CD4-positive, alpha-beta T cell treated with Interleukin-10 for 1 hour (primary cell): ENCODE results near the gene PTGS1.
"Not testable (repeated sequence)": the region's sequence is repeated elsewhere in the genome, so short reads cannot be mapped to it uniquely, and the experiment has no call there.

Experiments
- DNase-seq: peaks from one replicate; pipeline ENCODE4 v3.0.0-alpha.2; 2020

Gene PTGS1

GRCh38 chr9:122347348-122348287, 23.2 kb upstream of the PTGS1 start:
- no peak for DNase-seq

- DNase-seq, result no peak
These were observed 22.5 kb upstream of the PTGS1 start for GRCh38 chr9:122348288-122348777.

- DNase-seq, result no peak
These were observed 22.0 kb upstream of the PTGS1 start for GRCh38 chr9:122348791-122349190.

GRCh38 chr9:122349201-122349600, 21.6 kb upstream of the PTGS1 start:
- no peak for DNase-seq

GRCh38 chr9:122350577-122351355, 20.1 kb upstream of the PTGS1 start:
- DNase-seq, result peak; percentile 74

GRCh38 chr9:122354536-122355199, 16.2 kb upstream of the PTGS1 start:
- no peak for DNase-seq

GRCh38 chr9:122355336-122355875, 15.4 kb upstream of the PTGS1 start:
- no peak for DNase-seq

- DNase-seq, result no peak
These were observed 14.2 kb upstream of the PTGS1 start for GRCh38 chr9:122356627-122357026.

GRCh38 chr9:122360891-122361290, 9.9 kb upstream of the PTGS1 start:
- DNase-seq, result no peak

- DNase-seq, result not testable (repeated sequence)
These were observed 7.7 kb upstream of the PTGS1 start for GRCh38 chr9:122363131-122363530.

GRCh38 chr9:122364117-122364782, 6.6 kb upstream of the PTGS1 start:
- DNase-seq, result no peak

- DNase-seq, result no peak
These were observed 6.1 kb upstream of the PTGS1 start for GRCh38 chr9:122364783-122365150.

GRCh38 chr9:122366074-122366660, 4.7 kb upstream of the PTGS1 start:
- no peak for DNase-seq

GRCh38 chr9:122367065-122367464, 3.8 kb upstream of the PTGS1 start:
- no peak for DNase-seq

- DNase-seq, result no peak
These were observed 2.9 kb upstream of the PTGS1 start for GRCh38 chr9:122367774-122368460.

GRCh38 chr9:122368642-122369041, 2.2 kb upstream of the PTGS1 start:
- no peak for DNase-seq

- DNase-seq, result no peak
These were observed 521 bp upstream of the PTGS1 start for GRCh38 chr9:122370303-122370702.

- no peak for DNase-seq
These were observed 1.0 kb downstream of the PTGS1 start for GRCh38 chr9:122371846-122372245.

GRCh38 chr9:122372856-122373845, 2.3 kb downstream of the PTGS1 start:
- no peak for DNase-seq

GRCh38 chr9:122374885-122375420, 4.1 kb downstream of the PTGS1 start:
- DNase-seq, result no peak
